Measurements from ENCODE around the gene FAM111B.
A peak's percentile ranks its signal among the peaks of the same experiment; 100 is the strongest.
"Not testable (repeated sequence)": the region's sequence is repeated elsewhere in the genome, so short reads cannot be mapped to it uniquely, and the experiment has no call there.

Gene FAM111B

DNA sequence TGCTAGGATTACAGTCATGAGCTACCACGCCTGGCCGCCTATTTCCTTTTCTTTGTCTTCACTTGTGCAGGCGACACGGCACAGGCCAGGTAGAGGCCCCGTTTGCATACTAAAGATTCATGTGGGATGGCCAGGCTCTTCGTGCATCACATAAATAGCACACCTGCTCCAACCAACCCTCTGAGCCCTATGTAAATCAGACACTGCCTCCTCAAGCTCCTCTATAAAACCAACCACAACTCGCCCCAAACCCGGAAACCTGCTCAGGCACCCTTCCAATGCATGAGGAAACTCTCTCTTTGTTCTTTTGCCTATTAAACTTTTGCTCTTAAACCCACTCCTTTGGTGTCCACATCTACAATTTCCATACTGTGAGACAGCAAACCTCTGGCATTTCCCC is 9.1 kb upstream of the FAM111B start:
- DNase-seq (ENCODE audit: low read depth in 3 of 3): not testable (repeated sequence)

GRCh38 chr11:59102259-59102765 is 4.7 kb upstream of the FAM111B start:
- peak; percentile 48 to 62 (median 52) for DNase-seq (ENCODE audit: low read depth in 3 of 3)

DNA sequence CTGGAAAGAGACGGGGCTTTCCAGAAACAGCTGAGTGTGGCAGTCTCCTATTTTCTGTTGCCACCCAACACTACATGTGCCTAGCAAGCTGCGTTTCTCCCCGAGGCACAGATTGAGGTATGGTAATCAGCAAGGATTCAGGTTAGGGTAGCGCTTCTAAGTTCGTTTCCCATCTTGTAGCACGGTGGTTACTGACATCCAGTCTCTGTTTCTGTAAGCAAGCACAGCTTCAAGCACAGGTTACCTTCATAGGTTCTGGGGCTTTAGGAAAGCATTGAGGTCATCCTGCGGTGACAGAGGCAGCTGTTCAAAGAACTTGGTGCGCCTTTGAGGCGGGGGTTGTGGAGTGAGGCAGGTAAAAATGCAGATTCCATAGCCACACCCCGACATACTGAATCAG is 684 bp downstream of the FAM111B start:
- peak in 1 of 3 donors; percentile 10 for DNase-seq (ENCODE audit: low read depth in 3 of 3)

DNA sequence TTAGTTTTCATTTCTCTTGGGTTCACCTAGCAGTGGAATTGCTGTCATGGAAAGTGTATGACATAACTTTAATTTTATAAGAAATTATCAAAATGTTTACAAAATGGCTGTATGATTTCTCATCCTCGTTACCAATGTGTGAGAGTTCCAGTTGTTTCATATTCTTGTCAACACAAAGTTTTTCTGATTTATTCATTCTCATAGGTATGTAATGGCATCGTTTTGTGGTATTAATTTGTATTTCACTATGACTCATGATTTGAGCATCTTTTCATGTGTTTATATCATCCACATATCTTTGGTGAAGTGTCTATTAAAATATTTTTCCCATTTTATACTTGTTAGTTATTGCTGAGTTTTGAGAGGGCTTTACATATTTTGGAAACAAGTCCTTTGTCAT is 5.5 kb downstream of the FAM111B start:
- DNase-seq (ENCODE audit: low read depth in 3 of 3): no peak

- no peak for DNase-seq (ENCODE audit: low read depth in 3 of 3)
Observed at GRCh38 chr11:59114344-59114743, 7.3 kb downstream of the FAM111B start.

DNA sequence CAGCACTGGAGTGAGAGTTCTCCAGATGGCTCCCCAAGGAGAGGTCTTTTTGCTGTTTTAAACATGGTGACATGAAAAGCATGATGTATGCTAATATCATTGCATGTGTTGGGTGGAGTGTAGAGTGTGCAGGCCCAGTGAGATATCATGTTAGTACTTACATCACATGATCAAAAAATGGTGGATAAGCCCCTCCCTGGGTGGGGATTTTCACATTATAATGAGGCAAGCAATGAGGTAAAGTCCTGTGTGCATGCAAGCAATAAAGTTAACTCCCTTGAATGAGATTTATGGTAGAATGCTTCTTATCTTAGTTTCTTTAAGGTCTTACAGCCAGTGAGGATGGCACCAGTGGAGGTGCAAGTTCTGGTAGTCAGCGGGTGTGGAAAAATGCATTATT is 8.5 kb downstream of the FAM111B start:
- no peak for DNase-seq (ENCODE audit: low read depth in 3 of 3)

DNA sequence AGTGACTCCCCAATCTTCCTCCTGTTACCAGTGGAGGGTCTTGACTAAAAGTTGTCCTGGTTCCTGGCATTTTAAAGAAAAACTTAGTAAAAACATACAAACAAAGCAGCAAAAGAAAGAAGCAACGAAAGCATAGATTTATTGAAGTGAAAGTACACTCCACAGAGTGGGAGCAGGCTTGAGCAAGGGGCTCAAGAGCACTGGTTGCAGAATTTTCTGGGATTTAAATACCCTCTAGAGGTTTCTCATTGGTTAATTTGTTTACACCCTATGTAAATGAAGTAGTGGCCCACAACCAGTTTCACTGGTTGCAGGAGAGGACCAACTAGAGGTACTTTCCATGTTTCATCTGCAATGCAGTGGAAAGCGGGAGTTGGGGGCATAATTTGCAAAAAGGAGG is 10.7 kb downstream of the FAM111B start:
- DNase-seq (ENCODE audit: low read depth in 3 of 3): no peak

GRCh38 chr11:59119826-59120225 is 12.8 kb downstream of the FAM111B start:
- DNase-seq (ENCODE audit: low read depth in 3 of 3): no peak

DNA sequence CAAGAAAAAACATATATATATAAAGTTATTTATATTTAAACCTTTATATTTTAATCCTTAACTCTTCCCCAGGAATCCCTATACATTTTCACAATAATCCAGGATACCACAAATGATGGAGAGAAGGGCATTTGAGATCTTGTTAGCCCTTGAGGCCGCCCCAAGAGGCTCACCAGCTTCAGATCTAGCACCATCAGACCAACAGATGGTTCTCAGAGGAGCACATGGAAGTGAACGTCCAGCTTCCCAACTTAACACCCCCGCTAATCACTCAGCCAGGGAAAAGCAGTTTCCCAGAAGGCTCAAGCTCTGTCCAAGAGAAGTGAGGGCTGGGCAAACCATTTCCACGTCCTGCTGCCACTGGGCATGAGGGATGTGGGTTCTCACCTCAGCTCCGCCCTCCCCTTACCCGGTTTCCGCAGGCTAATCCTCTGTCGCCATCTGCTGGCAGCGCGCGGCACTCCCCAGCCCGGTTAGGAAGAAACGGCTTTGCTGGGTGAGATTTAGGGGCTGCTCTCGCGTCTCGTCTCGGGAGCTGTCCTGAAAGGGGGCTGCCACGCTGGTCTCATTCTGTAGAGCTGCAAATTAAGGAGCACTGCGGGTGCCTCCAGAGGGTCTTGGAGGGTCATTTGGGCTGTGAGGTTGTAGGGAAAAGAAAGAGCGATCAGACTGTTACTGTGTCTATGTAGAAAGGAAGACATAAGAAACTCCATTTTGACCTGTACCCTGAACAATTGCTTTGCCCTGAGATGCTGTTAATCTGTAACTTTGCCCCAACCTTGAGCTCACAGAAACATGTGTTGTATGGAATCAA is 28.8 kb downstream of the FAM111B start:
- peak; percentile 72 to 85 (median 76) for DNase-seq (ENCODE audit: low read depth in 3 of 3)

- DNase-seq (ENCODE audit: low read depth in 3 of 3): not testable (repeated sequence)
Observed at GRCh38 chr11:59136551-59136950, 29.5 kb downstream of the FAM111B start.

DNA sequence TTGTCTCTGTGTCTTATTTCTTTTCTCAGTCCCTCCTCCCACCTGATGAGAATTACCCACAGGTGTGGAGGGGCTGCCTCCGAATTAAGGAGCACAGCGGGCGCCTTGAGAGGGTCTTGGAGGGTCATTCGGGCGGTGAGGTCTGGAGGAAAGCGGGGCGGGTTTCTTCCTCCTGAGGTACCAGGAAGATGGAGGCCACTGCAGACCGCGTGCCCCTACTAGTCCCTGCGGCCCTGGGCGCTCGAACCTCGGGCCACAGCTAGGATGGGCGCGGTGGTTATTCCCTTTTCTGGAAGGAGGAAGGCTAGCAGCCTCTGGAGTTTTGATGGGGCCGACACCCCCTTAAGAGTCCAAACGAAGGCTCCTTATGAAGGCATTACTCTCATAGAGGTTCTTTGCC is 30.2 kb downstream of the FAM111B start:
- DNase-seq (ENCODE audit: low read depth in 3 of 3): no peak

GRCh38 chr11:59138643-59139042 is 31.6 kb downstream of the FAM111B start:
- DNase-seq (ENCODE audit: low read depth in 3 of 3): no peak

- DNase-seq (ENCODE audit: low read depth in 3 of 3): no peak
Observed at GRCh38 chr11:59141191-59141590, 34.2 kb downstream of the FAM111B start.

GRCh38 chr11:59141673-59142460 is 34.8 kb downstream of the FAM111B start:
- DNase-seq (ENCODE audit: low read depth in 3 of 3): no peak

DNA sequence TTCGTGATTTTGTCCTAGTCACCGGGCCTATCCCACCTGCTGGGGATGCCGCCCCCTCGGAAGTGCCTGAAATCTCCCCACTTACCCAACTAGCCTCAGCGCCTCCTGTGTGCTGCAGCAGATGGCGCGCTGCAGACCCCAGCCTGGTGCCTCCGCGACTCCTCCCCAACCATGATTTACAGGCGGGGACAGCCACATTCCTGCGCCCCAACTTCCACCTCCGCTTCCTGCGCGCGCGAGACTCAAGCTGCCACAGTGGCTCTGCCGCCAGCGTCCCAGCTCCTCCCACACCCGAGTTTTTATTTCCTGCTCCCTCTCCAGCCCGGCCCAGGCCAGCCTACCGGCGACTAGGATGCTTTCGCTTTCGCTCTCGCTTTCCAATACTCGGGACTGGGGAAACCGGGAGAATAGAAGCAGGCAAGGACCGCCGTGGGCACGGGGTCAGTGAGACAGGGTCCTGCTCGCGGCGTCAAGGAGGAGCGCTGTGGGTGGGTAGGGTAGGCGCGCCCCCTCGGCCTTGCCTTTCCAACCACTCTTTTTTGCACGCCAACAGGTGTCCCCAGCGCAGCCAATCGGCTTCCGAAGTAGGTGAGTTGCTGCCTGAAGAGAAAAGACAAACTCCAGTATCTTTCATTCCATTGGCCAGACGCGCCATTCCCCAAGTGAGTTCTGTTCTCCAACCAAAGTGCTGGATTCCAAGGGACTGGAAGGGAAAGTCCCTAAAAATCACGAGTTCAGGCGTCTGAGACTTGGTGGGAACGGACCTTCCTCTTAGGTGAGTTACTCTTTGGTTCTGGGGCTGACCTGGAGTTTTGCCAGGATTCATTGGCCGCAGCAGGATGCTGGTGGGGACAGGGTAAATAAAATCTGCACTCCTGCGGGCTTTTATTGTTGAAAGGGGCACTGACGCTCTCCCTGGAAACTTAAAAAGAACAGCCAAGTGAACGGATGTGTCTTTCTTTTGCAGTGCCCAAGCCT is 35.8 kb downstream of the FAM111B start, which contains the start of gene FAM111A:
FAM111A (plus strand) TSS at position 327 of the 978 bp plus-strand sequence. CDS start 6,017 bp downstream, outside the sequence.
- DNase-seq (ENCODE audit: low read depth in 3 of 3): peak; percentile 58 to 77 (median 69)

DNA sequence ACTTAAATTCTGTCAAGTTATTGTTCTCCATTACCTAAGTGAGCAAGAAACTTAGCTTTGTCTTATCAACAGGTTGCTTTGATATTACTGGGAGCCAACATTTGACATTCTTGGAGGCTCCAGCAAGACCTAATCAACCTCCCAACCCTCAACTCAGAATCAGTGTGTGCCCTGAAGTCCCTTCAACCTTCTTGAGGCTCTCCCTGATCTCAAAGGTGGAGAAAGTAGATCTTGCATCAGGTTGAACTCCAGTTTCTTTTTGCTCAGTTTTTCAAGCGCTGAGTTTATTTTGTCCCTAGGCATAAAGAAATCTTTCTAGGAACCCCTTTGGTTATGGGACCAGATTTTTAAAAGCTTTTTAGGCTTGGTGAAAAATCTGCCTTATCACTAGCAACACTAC is 37.1 kb downstream of the FAM111B start:
- no peak for DNase-seq (ENCODE audit: low read depth in 3 of 3)

GRCh38 chr11:59144579-59145345 is 37.7 kb downstream of the FAM111B start:
- peak; percentile 58 to 67 (median 59) for DNase-seq (ENCODE audit: low read depth in 3 of 3)

DNA sequence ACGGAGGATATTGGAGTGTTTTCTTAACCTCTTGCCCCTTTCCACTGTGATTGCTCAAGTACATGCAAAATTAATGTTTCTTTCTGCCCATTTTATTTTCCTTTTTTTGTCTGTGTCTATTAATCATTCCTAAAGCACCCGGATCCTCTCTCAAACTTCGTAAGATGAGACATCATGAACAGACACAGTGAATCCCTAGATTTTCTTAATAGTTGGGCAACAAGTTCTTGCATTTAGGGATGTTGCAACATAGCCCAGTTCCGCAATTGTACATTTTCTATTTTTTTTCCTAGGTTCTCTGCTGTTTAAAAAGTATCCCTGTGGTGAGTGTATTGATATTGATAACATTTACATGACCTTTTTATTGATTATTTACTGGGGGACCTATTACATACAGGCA is 38.5 kb downstream of the FAM111B start:
- no peak for DNase-seq (ENCODE audit: low read depth in 3 of 3)

GRCh38 chr11:59151761-59152160 is 44.7 kb downstream of the FAM111B start:
- DNase-seq (ENCODE audit: low read depth in 3 of 3): no peak

- DNase-seq (ENCODE audit: low read depth in 3 of 3): no peak
Observed at GRCh38 chr11:59152312-59152951, 45.4 kb downstream of the FAM111B start.
